Endothelial cell of umbilical vein (primary cell): ENCODE results near the gene IPP. TPM values are rescaled to one million over a fixed set of nuclear protein-coding genes. Genes with fewer than 3 reads are reported as not detected.
"Not testable (repeated sequence)": the region's sequence is repeated elsewhere in the genome, so short reads cannot be mapped to it uniquely, and the experiment has no call there.

Experiments used
- BruUV-seq: library from RNA; stranded (reverse); fragments of 400-500 nt; replicated peaks from 2 replicates; lab custom pipeline; 2021; lab: Mats Ljungman, UMichigan
- CTCF ChIA-PET: fragments of 300-600, 350-600 bp; sonication (Branson Sonifier 250); formaldehyde crosslinking; loops from one replicate; lab custom pipeline; 2021; ENCODE audit warnings: antibody characterized with exemption, inconsistent platforms; lab: Charles Lee
- POLR2A ChIA-PET: fragments of 300-600, 350-600 bp; sonication (Branson Sonifier 250); formaldehyde crosslinking; loops from one replicate; lab custom pipeline; 2021; ENCODE audit warnings: antibody characterized with exemption, inconsistent platforms; lab: Charles Lee
- DNase-seq: peaks from one replicate; pipeline ENCODE4 v3.0.0-alpha.2; 2011; ENCODE audit warnings: low read depth, low spot score
- FAIRE-seq: peaks from 2 replicates; lab custom pipeline; 2011; peaks lifted over from hg19 to GRCh38; lab: Jason Lieb, UNC
- H2AFZ ChIP-seq: 2 replicates; pipeline ENCODE4 v1.6.0; 2012; ENCODE audit warnings: low read depth, low read length, control low read depth, inconsistent platforms
- H3K27ac ChIP-seq: 2 replicates; pipeline ENCODE4 v1.5.1; 2011; ENCODE audit warnings: low read depth, mild to moderate bottlenecking, control low read depth, low read length, moderate library complexity; ENCODE audit not compliant: insufficient read depth
- H3K27me3 ChIP-seq, 2 experiments: 2 replicates each; pipeline versions ENCODE4 v1.6.0 to v1.6.1; 2011; ENCODE audit warnings: low read length in 2 of 2, mixed read lengths in 1 of 2; ENCODE audit not compliant: control insufficient read depth in 2 of 2, insufficient read depth in 2 of 2
- H3K36me3 ChIP-seq, 2 experiments: 2 replicates in 1 of 2; 3 replicates in 1 of 2; pipeline ENCODE4 v1.5.1; 2011; ENCODE audit warnings: low read length in 2 of 2, mild to moderate bottlenecking in 1 of 2, moderate library complexity in 1 of 2; ENCODE audit not compliant: control insufficient read depth in 2 of 2, insufficient read depth in 2 of 2; ENCODE audit errors: extremely low read depth in 1 of 2
- H3K4me1 ChIP-seq: 3 replicates; pipeline ENCODE4 v1.5.1; 2011; ENCODE audit warnings: mild to moderate bottlenecking, low read length; ENCODE audit not compliant: control insufficient read depth, insufficient read depth; ENCODE audit errors: extremely low read depth
- H3K4me2 ChIP-seq: 2 replicates; pipeline ENCODE4 v1.6.1; 2011; ENCODE audit warnings: low read length, control low read depth, mixed read lengths; ENCODE audit not compliant: insufficient read depth
- H3K4me3 ChIP-seq, 3 experiments: fragments of 200-600 bp in 1 of 3; sonication (generic), shearing (Covaris generic) in 1 of 3; replicated peaks in 1 of 3; 2 replicates each; pipeline ENCODE4 v1.5.1; 2011 to 2016; ENCODE audit warnings: control low read depth in 3 of 3, low read length in 3 of 3, mild to moderate bottlenecking in 2 of 3, inconsistent platforms in 1 of 3, low read depth in 1 of 3, moderate library complexity in 1 of 3; ENCODE audit not compliant: insufficient read depth in 1 of 3
- H3K79me2 ChIP-seq: 2 replicates; pipeline ENCODE4 v1.6.0; 2012; ENCODE audit warnings: low read length, inconsistent platforms; ENCODE audit not compliant: control insufficient read depth, insufficient read depth
- H3K9ac ChIP-seq: replicated peaks from 2 replicates; pipeline ENCODE3; 2011; ENCODE audit warnings: low read length, control low read depth; ENCODE audit not compliant: insufficient read depth; ENCODE audit errors: extremely low read depth
- H3K9me1 ChIP-seq: replicated peaks from 3 replicates; pipeline ENCODE4 v1.6.0; 2011; ENCODE audit warnings: mild to moderate bottlenecking, low read length; ENCODE audit not compliant: control insufficient read depth, insufficient read depth; ENCODE audit errors: extremely low read depth
- H3K9me3 ChIP-seq: replicated peaks from 2 replicates; pipeline ENCODE4 v1.5.1; 2012; ENCODE audit warnings: low read length, inconsistent platforms; ENCODE audit not compliant: control insufficient read depth, insufficient read depth
- H4K20me1 ChIP-seq: replicated peaks from 2 replicates; pipeline ENCODE3; 2011; ENCODE audit warnings: mild to moderate bottlenecking, low read length; ENCODE audit not compliant: control insufficient read depth, insufficient read depth; ENCODE audit errors: extremely low read depth
- EZH2 ChIP-seq: IDR thresholded peaks from 2 replicates; pipeline ENCODE4 v1.6.1; 2012; ENCODE audit warnings: borderline replicate concordance, low read depth, mild to moderate bottlenecking, moderate library complexity, low read length, inconsistent platforms; ENCODE audit not compliant: severe bottlenecking
- POLR2AphosphoS5 ChIP-seq: IDR thresholded peaks from 2 replicates; pipeline ENCODE4 v1.6.1; 2012; ENCODE audit warnings: low read depth, mild to moderate bottlenecking, control low read depth, low read length, moderate library complexity; ENCODE audit not compliant: insufficient read depth
- dilution Hi-C: fragments of 300-500 bp; cut with MboI; formaldehyde crosslinking; loops from one replicate; pipeline ENCODE4 v1.15.0; 2019; ENCODE audit warnings: low sequenced_read_pairs; ENCODE audit not compliant: extremely low pct_ligation_motif_present
- intact Hi-C: fragments of 100-400 bp; cut with micrococcal nuclease; formaldehyde crosslinking; loops from one replicate; pipeline ENCODE4 v1.10.0; 2022
- polyA plus RNA-seq, 4 experiments: library from polyadenylated mRNA; depleted of rRNA in 3 of 4; stranded (reverse) in 3 of 4; unstranded in 1 of 4; fragments of >200 nt; gene quantifications; 2 replicates each; pipeline versions ENCODE4 v1.2.1 to v1.2.3, GENCODE V29; 2011 to 2012; ENCODE audit warnings: missing spikeins in 1 of 4
- total RNA-seq: library from RNA; stranded (reverse); gene quantifications from 2 replicates; pipeline ENCODE4 v1.2.3, GENCODE V29; 2021

The IPP gene
- total and polyA plus RNA-seq, 2 donors (not counting 3 experiments of a cell fraction or from before 2014, with no cell fraction given): 2.1 to 6.3 TPM

GRCh38 chr1:45677751-45678245 lies 72.7 kb downstream of the IPP start:
- FAIRE-seq: no peak
- dilution Hi-C loops: no loop called here
- Histone ChIP-seq H3K4me1 (peaks cover 28% of the 10 kb centered on the region), H2AFZ (no peak overlapping the region), H3K79me2 (peaks cover 95% of the 10 kb centered on the region), H3K27ac (no peak overlapping the region), H3K9me1 (no peaks in the 10 kb centered on the region), H3K9me3 (no peaks in the 10 kb centered on the region), H3K27me3 (no peaks in the 10 kb centered on the region), H3K9ac (no peak overlapping the region), H3K4me2 (no peak overlapping the region), H3K4me3 (no peak overlapping the region), H4K20me1 (peaks cover 19% of the 10 kb centered on the region), H3K36me3 (no peaks in the 10 kb centered on the region)
- intact Hi-C loops: no loop called here
- TF ChIP-seq EZH2: no peak
- no peak for TF ChIP-seq POLR2AphosphoS5
- ChIA-PET POLR2A (no interaction called here), CTCF (interaction anchor here (0.6 to 1.6 kb wide), 3 partner anchors 9 to 25 kb away, joined by 3 to 4 read pairs (median 3); no protein-coding TSS in a partner anchor)
- no TSS peak for BruUV-seq
- DNase-seq: no peak

GRCh38 chr1:45676553-45676952 lies 73.9 kb downstream of the IPP start:
- dilution Hi-C loops, POLR2A ChIA-PET: not testable (repeated sequence)

More at GRCh38 chr1:45676553-45676952, 73.9 kb downstream of the IPP start:
- CTCF ChIA-PET, H3K9me3 ChIP-seq, H3K4me2 ChIP-seq, H3K9ac ChIP-seq, intact Hi-C loops, FAIRE-seq, H3K4me3 ChIP-seq, H2AFZ ChIP-seq, H3K9me1 ChIP-seq, BruUV-seq, DNase-seq, H3K27me3 ChIP-seq, H3K36me3 ChIP-seq, H3K27ac ChIP-seq: not testable (repeated sequence)
- peaks cover 95% of the 10 kb centered on the region for H3K79me2 ChIP-seq
- H4K20me1 ChIP-seq: peaks cover 24% of the 10 kb centered on the region
- H3K4me1 ChIP-seq: peaks cover 28% of the 10 kb centered on the region
